Endothelial cell of umbilical vein (primary cell): ENCODE measurements around the gene GORASP2. TPM values are rescaled to one million over a fixed set of nuclear protein-coding genes. Genes with fewer than 3 reads are reported as not detected.

Experiments
- BruUV-seq: library from RNA; stranded (reverse); fragments of 400-500 nt; replicated peaks from 2 replicates; lab custom pipeline; 2021; lab: Mats Ljungman, UMichigan
- CTCF ChIA-PET: fragments of 300-600, 350-600 bp; sonication (Branson Sonifier 250); formaldehyde crosslinking; loops from one replicate; lab custom pipeline; 2021; ENCODE audit warnings: antibody characterized with exemption, inconsistent platforms; lab: Charles Lee
- POLR2A ChIA-PET: fragments of 300-600, 350-600 bp; sonication (Branson Sonifier 250); formaldehyde crosslinking; loops from one replicate; lab custom pipeline; 2021; ENCODE audit warnings: antibody characterized with exemption, inconsistent platforms; lab: Charles Lee
- DNase-seq: peaks from one replicate; pipeline ENCODE4 v3.0.0-alpha.2; 2011; ENCODE audit warnings: low read depth, low spot score
- FAIRE-seq: peaks from 2 replicates; lab custom pipeline; 2011; peaks lifted over from hg19 to GRCh38; lab: Jason Lieb, UNC
- H2AFZ ChIP-seq: 2 replicates; pipeline ENCODE4 v1.6.0; 2012; ENCODE audit warnings: low read depth, low read length, control low read depth, inconsistent platforms
- H3K27ac ChIP-seq: 2 replicates; pipeline ENCODE4 v1.5.1; 2011; ENCODE audit warnings: low read depth, mild to moderate bottlenecking, control low read depth, low read length, moderate library complexity; ENCODE audit not compliant: insufficient read depth
- H3K27me3 ChIP-seq, 2 experiments: 2 replicates each; pipeline versions ENCODE4 v1.6.0 to v1.6.1; 2011; ENCODE audit warnings: low read length in 2 of 2, mixed read lengths in 1 of 2; ENCODE audit not compliant: control insufficient read depth in 2 of 2, insufficient read depth in 2 of 2
- H3K36me3 ChIP-seq, 2 experiments: 2 replicates in 1 of 2; 3 replicates in 1 of 2; pipeline ENCODE4 v1.5.1; 2011; ENCODE audit warnings: low read length in 2 of 2, mild to moderate bottlenecking in 1 of 2, moderate library complexity in 1 of 2; ENCODE audit not compliant: control insufficient read depth in 2 of 2, insufficient read depth in 2 of 2; ENCODE audit errors: extremely low read depth in 1 of 2
- H3K4me1 ChIP-seq: 3 replicates; pipeline ENCODE4 v1.5.1; 2011; ENCODE audit warnings: mild to moderate bottlenecking, low read length; ENCODE audit not compliant: control insufficient read depth, insufficient read depth; ENCODE audit errors: extremely low read depth
- H3K4me2 ChIP-seq: 2 replicates; pipeline ENCODE4 v1.6.1; 2011; ENCODE audit warnings: low read length, control low read depth, mixed read lengths; ENCODE audit not compliant: insufficient read depth
- H3K4me3 ChIP-seq, 3 experiments: fragments of 200-600 bp in 1 of 3; sonication (generic), shearing (Covaris generic) in 1 of 3; replicated peaks in 1 of 3; 2 replicates each; pipeline ENCODE4 v1.5.1; 2011 to 2016; ENCODE audit warnings: control low read depth in 3 of 3, low read length in 3 of 3, mild to moderate bottlenecking in 2 of 3, inconsistent platforms in 1 of 3, low read depth in 1 of 3, moderate library complexity in 1 of 3; ENCODE audit not compliant: insufficient read depth in 1 of 3
- H3K79me2 ChIP-seq: 2 replicates; pipeline ENCODE4 v1.6.0; 2012; ENCODE audit warnings: low read length, inconsistent platforms; ENCODE audit not compliant: control insufficient read depth, insufficient read depth
- H3K9ac ChIP-seq: replicated peaks from 2 replicates; pipeline ENCODE3; 2011; ENCODE audit warnings: low read length, control low read depth; ENCODE audit not compliant: insufficient read depth; ENCODE audit errors: extremely low read depth
- H3K9me1 ChIP-seq: replicated peaks from 3 replicates; pipeline ENCODE4 v1.6.0; 2011; ENCODE audit warnings: mild to moderate bottlenecking, low read length; ENCODE audit not compliant: control insufficient read depth, insufficient read depth; ENCODE audit errors: extremely low read depth
- H3K9me3 ChIP-seq: replicated peaks from 2 replicates; pipeline ENCODE4 v1.5.1; 2012; ENCODE audit warnings: low read length, inconsistent platforms; ENCODE audit not compliant: control insufficient read depth, insufficient read depth
- H4K20me1 ChIP-seq: replicated peaks from 2 replicates; pipeline ENCODE3; 2011; ENCODE audit warnings: mild to moderate bottlenecking, low read length; ENCODE audit not compliant: control insufficient read depth, insufficient read depth; ENCODE audit errors: extremely low read depth
- EZH2 ChIP-seq: IDR thresholded peaks from 2 replicates; pipeline ENCODE4 v1.6.1; 2012; ENCODE audit warnings: borderline replicate concordance, low read depth, mild to moderate bottlenecking, moderate library complexity, low read length, inconsistent platforms; ENCODE audit not compliant: severe bottlenecking
- FOS ChIP-seq: IDR thresholded peaks from 2 replicates; pipeline ENCODE4 v1.6.1; 2011; ENCODE audit warnings: mild to moderate bottlenecking, low read length, moderate library complexity, borderline replicate concordance; ENCODE audit not compliant: insufficient read depth
- GATA2 ChIP-seq: IDR thresholded peaks from 2 replicates; pipeline ENCODE4 v1.7.0; 2011; ENCODE audit warnings: low read depth, mild to moderate bottlenecking, moderate library complexity, mixed read lengths, low read length; ENCODE audit not compliant: insufficient read length, insufficient read depth
- JUN ChIP-seq: IDR thresholded peaks from 2 replicates; pipeline ENCODE4 v1.6.1; 2011; ENCODE audit warnings: borderline replicate concordance, low read depth; ENCODE audit not compliant: insufficient read length, insufficient read depth
- MYC ChIP-seq: IDR thresholded peaks from one replicate; pipeline ENCODE4 v1.6.1; 2011; ENCODE audit warnings: mild to moderate bottlenecking, low read depth, low read length
- POLR2A ChIP-seq: IDR thresholded peaks from 2 replicates; pipeline ENCODE4 v1.6.1; 2012; ENCODE audit warnings: low read depth, mild to moderate bottlenecking, control low read depth, low read length
- POLR2AphosphoS5 ChIP-seq: IDR thresholded peaks from 2 replicates; pipeline ENCODE4 v1.6.1; 2012; ENCODE audit warnings: low read depth, mild to moderate bottlenecking, control low read depth, low read length, moderate library complexity; ENCODE audit not compliant: insufficient read depth
- dilution Hi-C: fragments of 300-500 bp; cut with MboI; formaldehyde crosslinking; loops from one replicate; pipeline ENCODE4 v1.15.0; 2019; ENCODE audit warnings: low sequenced_read_pairs; ENCODE audit not compliant: extremely low pct_ligation_motif_present
- intact Hi-C: fragments of 100-400 bp; cut with micrococcal nuclease; formaldehyde crosslinking; loops from one replicate; pipeline ENCODE4 v1.10.0; 2022
- polyA plus RNA-seq, 4 experiments: library from polyadenylated mRNA; depleted of rRNA in 3 of 4; stranded (reverse) in 3 of 4; unstranded in 1 of 4; fragments of >200 nt; gene quantifications; 2 replicates each; pipeline versions ENCODE4 v1.2.1 to v1.2.3, GENCODE V29; 2011 to 2012; ENCODE audit warnings: missing spikeins in 1 of 4
- total RNA-seq: library from RNA; stranded (reverse); gene quantifications from 2 replicates; pipeline ENCODE4 v1.2.3, GENCODE V29; 2021
- TF ChIP-seq, protein P1 (sequence below), 2 donors: IDR thresholded peaks; 1 replicate in 1 of 2; 2 replicates in 1 of 2; pipeline ENCODE4 v1.5.1; 2011; ENCODE audit warnings: low read length in 2 of 2, mild to moderate bottlenecking in 2 of 2, moderate library complexity in 2 of 2, control low read depth in 1 of 2, inconsistent platforms in 1 of 2, low read depth in 1 of 2; ENCODE audit not compliant: insufficient read depth in 1 of 2; ENCODE audit errors: extremely low read depth in 1 of 2
- TF ChIP-seq, protein P2 (sequence below): IDR thresholded peaks from 2 replicates; pipeline ENCODE4 v1.6.1; 2011; ENCODE audit not compliant: insufficient read depth, insufficient read length

Gene GORASP2
- total and polyA plus RNA-seq, 2 donors (not counting 3 experiments of a cell fraction or from before 2014, with no cell fraction given), result 104 to 245 TPM

DNA sequence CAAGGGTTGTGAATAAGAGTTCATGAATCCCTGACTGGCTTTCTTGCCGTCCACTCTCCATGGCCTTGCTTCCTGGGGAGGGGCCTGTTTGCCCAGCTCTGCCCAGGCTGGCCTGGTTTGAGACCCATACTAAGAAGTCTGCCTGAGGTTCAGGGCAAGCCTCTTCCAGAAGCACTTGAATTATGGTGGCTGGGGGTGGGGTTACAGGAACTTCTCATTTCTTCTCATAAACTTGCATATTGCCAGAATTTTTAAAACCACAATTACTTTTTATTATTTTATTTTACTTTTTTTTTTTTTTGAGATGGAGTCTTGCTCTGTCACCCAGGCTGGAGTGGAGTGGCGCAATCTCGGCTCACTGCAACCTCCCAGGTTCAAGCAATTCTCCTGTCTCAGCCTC lies 42.0 kb downstream of the GORASP2 start:
- Histone ChIP-seq H3K79me2 (no peaks in the 10 kb centered on the region), H3K27me3 (no peaks in the 10 kb centered on the region), H3K9me3 (no peaks in the 10 kb centered on the region), H3K9me1 (no peaks in the 10 kb centered on the region), H4K20me1 (no peaks in the 10 kb centered on the region), H3K4me2 (no peak overlapping the region), H3K4me1 (peaks cover 8% of the 10 kb centered on the region), H2AFZ (no peak overlapping the region), H3K9ac (no peak overlapping the region), H3K27ac (no peak overlapping the region), H3K4me3 (no peak overlapping the region), H3K36me3 (peaks cover 5 to 6% of the 10 kb centered on the region in 2 experiments)
- BruUV-seq, result no TSS peak
- FAIRE-seq, result no peak
- intact Hi-C loops (loop anchor here (5.0 to 10.0 kb wide), 3 partner anchors 274 to 1134 kb away; partner anchors contain the start of genes DCAF17, DLX2 and METTL8), dilution Hi-C loops (no loop called here)
- CTCF ChIA-PET, result interaction anchor here (1.1 to 1.4 kb wide), 2 partner anchors 10 to 445 kb away, joined by 3 to 4 read pairs; no protein-coding TSS in a partner anchor
- POLR2A ChIA-PET, result no interaction called here
- TF ChIP-seq JUN (no peak), FOS (no peak), POLR2A (no peak), GATA2 (no peak), EZH2 (no peak), MYC (no peak), POLR2AphosphoS5 (no peak)
- TF ChIP-seq, protein P1, sequence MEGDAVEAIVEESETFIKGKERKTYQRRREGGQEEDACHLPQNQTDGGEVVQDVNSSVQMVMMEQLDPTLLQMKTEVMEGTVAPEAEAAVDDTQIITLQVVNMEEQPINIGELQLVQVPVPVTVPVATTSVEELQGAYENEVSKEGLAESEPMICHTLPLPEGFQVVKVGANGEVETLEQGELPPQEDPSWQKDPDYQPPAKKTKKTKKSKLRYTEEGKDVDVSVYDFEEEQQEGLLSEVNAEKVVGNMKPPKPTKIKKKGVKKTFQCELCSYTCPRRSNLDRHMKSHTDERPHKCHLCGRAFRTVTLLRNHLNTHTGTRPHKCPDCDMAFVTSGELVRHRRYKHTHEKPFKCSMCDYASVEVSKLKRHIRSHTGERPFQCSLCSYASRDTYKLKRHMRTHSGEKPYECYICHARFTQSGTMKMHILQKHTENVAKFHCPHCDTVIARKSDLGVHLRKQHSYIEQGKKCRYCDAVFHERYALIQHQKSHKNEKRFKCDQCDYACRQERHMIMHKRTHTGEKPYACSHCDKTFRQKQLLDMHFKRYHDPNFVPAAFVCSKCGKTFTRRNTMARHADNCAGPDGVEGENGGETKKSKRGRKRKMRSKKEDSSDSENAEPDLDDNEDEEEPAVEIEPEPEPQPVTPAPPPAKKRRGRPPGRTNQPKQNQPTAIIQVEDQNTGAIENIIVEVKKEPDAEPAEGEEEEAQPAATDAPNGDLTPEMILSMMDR (IDR thresholded peaks at IDR 0.05; ENCODE audit: extremely low read depth in 1 of 2, insufficient read depth in 1 of 2, low read depth in 1 of 2, low read length in 2 of 2), result no peak
- TF ChIP-seq, protein P2, sequence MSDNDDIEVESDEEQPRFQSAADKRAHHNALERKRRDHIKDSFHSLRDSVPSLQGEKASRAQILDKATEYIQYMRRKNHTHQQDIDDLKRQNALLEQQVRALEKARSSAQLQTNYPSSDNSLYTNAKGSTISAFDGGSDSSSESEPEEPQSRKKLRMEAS, result no peak
- no peak for DNase-seq
